ENCODE measurements around the gene GZF1.

The GZF1 gene

GRCh38 chr20:23410916-23411695 lies 49.1 kb downstream of the GZF1 start:
- DNase-seq, result no peak

- DNase-seq, result no peak
These were observed 50.0 kb downstream of the GZF1 start for GRCh38 chr20:23412026-23412425.

- no peak for DNase-seq
These were observed 52.0 kb downstream of the GZF1 start for GRCh38 chr20:23413862-23414422.

DNA sequence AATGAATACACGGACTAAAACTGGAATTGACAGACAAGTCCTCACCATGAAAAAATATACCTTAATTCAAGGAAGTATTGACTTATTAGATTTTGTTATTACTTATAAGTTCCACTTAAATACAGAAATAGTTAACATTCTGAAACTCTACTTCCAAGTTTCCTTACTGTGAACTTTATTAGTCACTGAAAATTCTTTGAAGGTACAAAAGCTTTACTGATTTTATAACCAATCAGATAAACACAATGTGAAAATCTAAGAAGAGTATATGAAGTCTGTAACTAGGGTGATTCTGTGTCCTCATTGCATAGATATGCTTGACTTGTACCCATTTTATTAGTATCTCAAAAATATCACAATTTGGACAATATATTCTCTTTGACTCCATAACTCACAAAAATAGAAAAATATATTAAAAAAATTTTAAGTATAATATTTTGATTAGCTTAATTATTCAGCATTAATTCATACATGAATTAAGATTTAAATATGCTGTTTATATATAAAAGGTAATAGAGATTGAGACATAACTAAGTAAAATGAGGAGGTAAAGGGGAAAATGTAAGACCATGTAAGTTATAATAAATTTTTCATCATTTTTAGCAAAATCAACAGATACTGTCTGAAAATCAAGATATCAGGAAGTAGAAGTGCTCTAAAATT lies 52.7 kb downstream of the GZF1 start:
- no peak for DNase-seq

DNA sequence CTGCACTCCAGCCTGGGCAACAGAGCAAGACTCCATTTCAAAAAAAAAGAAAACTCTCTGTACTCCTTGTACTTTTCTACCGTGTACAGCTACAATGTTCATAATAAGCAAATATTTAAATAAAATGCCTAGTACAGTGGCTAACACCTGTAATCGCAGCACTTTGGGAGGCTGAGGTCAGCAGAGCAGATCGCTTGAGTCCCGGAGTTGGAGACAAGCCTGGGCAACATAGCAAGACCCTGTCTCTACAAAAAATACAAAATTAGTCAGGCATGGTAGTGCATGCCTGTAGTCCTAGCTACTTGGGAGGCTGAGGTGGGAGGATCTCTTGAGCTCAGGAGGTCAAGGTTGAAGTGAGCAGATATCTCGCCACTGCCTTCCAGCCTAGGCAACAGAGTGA lies 53.6 kb downstream of the GZF1 start:
- DNase-seq, result no peak

DNA sequence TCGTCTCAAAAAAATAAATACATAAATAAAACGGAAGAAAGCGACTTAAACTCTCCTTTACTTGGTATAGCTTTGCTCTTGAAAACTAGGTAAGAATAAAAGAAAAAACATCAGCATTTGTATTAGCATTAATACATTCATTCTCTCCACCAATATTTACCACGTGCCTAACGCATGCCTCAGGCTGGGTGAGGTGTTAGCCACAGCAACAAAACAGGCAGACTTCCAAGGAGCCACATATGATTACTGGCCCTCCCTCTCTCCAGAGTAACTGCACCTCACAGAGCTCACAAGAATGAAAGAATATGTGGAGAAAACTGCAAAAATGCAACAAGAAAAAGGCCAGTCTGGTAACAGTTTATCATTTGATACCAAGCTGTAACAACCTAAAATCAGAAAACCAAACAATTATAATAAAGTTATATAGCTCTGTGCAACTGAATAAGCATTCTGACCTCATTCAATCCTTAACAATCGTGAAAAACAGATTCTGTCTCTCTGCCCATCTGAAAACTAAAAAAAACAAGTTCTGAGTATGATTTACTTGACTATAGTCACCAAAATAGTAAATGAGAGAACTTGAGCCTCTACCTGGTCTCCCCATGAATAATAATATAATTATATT lies 54.1 kb downstream of the GZF1 start:
- DNase-seq, result peak; percentile 29

GRCh38 chr20:23417861-23418260 lies 55.9 kb downstream of the GZF1 start:
- no peak for DNase-seq

DNA sequence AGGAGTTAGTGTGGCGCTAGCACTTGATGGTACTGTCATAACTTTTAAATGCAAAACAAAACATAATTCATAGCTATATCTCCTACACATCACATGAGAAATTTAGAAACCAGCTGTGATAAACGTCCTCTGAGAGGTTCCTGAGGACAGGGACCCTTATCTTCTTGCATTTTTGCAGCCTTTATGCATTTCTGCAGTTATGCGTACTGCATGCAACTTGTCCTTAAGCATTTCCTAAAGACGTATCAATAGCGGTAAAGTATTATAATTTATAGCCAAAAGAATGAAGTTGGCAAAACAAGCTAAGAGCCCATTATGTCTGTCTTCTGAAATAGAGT lies 57.6 kb downstream of the GZF1 start:
- DNase-seq, result no peak

- peak; percentile 53 for DNase-seq
These were observed 58.3 kb downstream of the GZF1 start for GRCh38 chr20:23419995-23420901.

- peak; percentile 97 for DNase-seq
These were observed 59.3 kb downstream of the GZF1 start, which contains the start of gene NAPB for GRCh38 chr20:23420943-23421931. TSS of gene NAPB (minus strand) at chr20:23421488. CDS start at chr20:23421402, 86 bp downstream.
